ENCODE measurements around the gene PFKFB2. TPM values are rescaled to one million over a fixed set of nuclear protein-coding genes. Genes with fewer than 3 reads are reported as not detected.
A peak's percentile ranks its signal among the peaks of the same experiment; 100 is the strongest.

The PFKFB2 gene
- total and polyA plus RNA-seq, 2 of the 8 experiments (the other 6 are each of a cell fraction or from before 2014, with no cell fraction given) = 6.7 to 19.1 TPM

GRCh38 chr1:207077470-207078377 lies 24.6 kb downstream of the PFKFB2 start:
- no peak overlapping the region for H3K4ac ChIP-seq (replicated peaks; ENCODE audit: insufficient read length, low read depth, low read length)
- 50% methylated on average over 6 of the region's 6 CpGs; no CpG with 5 or more reads in 1 of the 2 experiments for WGBS, 2 experiments (ENCODE audit: extremely low coverage in 1 of 2, insufficient coverage in 1 of 2, insufficient read length in 1 of 2, insufficient replicate concordance in 2 of 2, low coverage in 1 of 2, low lambda C conversion rate in 2 of 2, missing lambda C conversion rate in 1 of 2)
- no peaks in the 10 kb centered on the region for H3K79me1 ChIP-seq (ENCODE audit: low read depth, low read length)
- no peak overlapping the region for H3K14ac ChIP-seq (ENCODE audit: insufficient read length)
- H3K4me1 ChIP-seq (replicated peaks in 1 of 4; ENCODE audit: control insufficient read depth in 3 of 4, insufficient read depth in 4 of 4, low read length in 3 of 4) = no peaks in the 10 kb centered on the region
- H3K4me2 ChIP-seq (ENCODE audit: insufficient read depth in 1 of 2, low read depth in 2 of 2, low read length in 2 of 2) = no peak overlapping the region
- no peak overlapping the region for H3K9ac ChIP-seq (replicated peaks in 1 of 4; ENCODE audit: extremely low read depth in 1 of 4, low read depth in 3 of 4, low read length in 3 of 4)
- TF ChIP-seq CEBPB (IDR thresholded peaks at IDR 0.05; ENCODE audit: low read depth, low read length) (peak; percentile 62; the same call in 1 of the 2 replicates), CTCF (IDR thresholded peaks at IDR 0.05; ENCODE audit: control extremely low read depth in 1 of 3, insufficient read depth in 1 of 3, low read depth in 1 of 3, low read length in 3 of 3) (peak; percentile 4 to 87 (median 77)), JUN (IDR thresholded peaks at IDR 0.05; ENCODE audit: low read depth, low read length) (no peak), RAD21 (IDR thresholded peaks at IDR 0.05 in 1 of 2, conservative IDR thresholded peaks at IDR 0.05 in 1 of 2; ENCODE audit: low read depth in 2 of 2, low read length in 2 of 2) (peak; percentile 86 to 89)
- no peak overlapping the region for H2BK120ac ChIP-seq (replicated peaks; ENCODE audit: low read depth, low read length)
- no peaks in the 10 kb centered on the region for H4K20me1 ChIP-seq (replicated peaks in 1 of 2; ENCODE audit: control insufficient read depth in 1 of 2, insufficient read depth in 2 of 2, low read length in 2 of 2)
- no peaks in the 10 kb centered on the region for H3K79me2 ChIP-seq (ENCODE audit: control insufficient read depth in 1 of 2, insufficient read depth in 2 of 2, low read length in 2 of 2)
- H4K8ac ChIP-seq (ENCODE audit: extremely low read depth, insufficient read depth, low read length) = no peak overlapping the region
- H4K5ac ChIP-seq (ENCODE audit: insufficient read length, low read depth, low read length) = no peak overlapping the region
- no peak overlapping the region for H2BK5ac ChIP-seq (ENCODE audit: low read depth, low read length)
- peak; percentile 97 for FAIRE-seq
- H3K4me3 ChIP-seq (ENCODE audit: extremely low read depth in 1 of 4, insufficient read depth in 2 of 4, low read depth in 3 of 4, low read length in 4 of 4) = no peak overlapping the region
- no peak overlapping the region for H2AK5ac ChIP-seq (ENCODE audit: low read depth, low read length)
- no peaks in the 10 kb centered on the region for H3K27me3 ChIP-seq (replicated peaks in 1 of 4; ENCODE audit: control insufficient read depth in 3 of 4, extremely low read depth in 1 of 4, insufficient read depth in 3 of 4, low read length in 3 of 4)
- H2AFZ ChIP-seq (ENCODE audit: low read length) = no peak overlapping the region
- CTCF ChIA-PET (ENCODE audit: partially characterized antibody) = interaction anchor here (0.6 to 2.6 kb wide), 19 partner anchors 8 to 595 kb away, joined by 3 to 12 read pairs (median 3); partner anchors contain the start of gene C4BPB
- H2BK15ac ChIP-seq (ENCODE audit: low read length) = no peak overlapping the region
- peak in 1 of 2 experiments; percentile 69 for DNase-seq (ENCODE audit: low read depth in 1 of 2, low spot score in 2 of 2)
- H3K23ac ChIP-seq (ENCODE audit: insufficient read length) = no peak overlapping the region
- H2BK20ac ChIP-seq (ENCODE audit: low read length) = no peak overlapping the region
- peaks cover 0 to 4% (median under 1%) of the 10 kb centered on the region in 4 experiments; a peak in 4 of 8 replicates for H3K36me3 ChIP-seq (ENCODE audit: control insufficient read depth in 2 of 4, insufficient read depth in 4 of 4, low read length in 3 of 4)
- no peaks in the 10 kb centered on the region for H3K9me3 ChIP-seq (ENCODE audit: insufficient read depth in 2 of 2, low read depth in 1 of 2, low read length in 1 of 2)
- no peak overlapping the region for H4K91ac ChIP-seq (replicated peaks; ENCODE audit: insufficient read length, low read length)
- H3K27ac ChIP-seq (ENCODE audit: low read depth, low read length) = no peak overlapping the region
- H3K56ac ChIP-seq (replicated peaks; ENCODE audit: insufficient read length, low read depth, low read length) = no peak overlapping the region
- no peaks in the 10 kb centered on the region for H3K23me2 ChIP-seq (ENCODE audit: low read depth, low read length)
- H3K18ac ChIP-seq (ENCODE audit: extremely low read depth, low read length) = no peak overlapping the region
- POLR2A ChIA-PET (ENCODE audit: partially characterized antibody) = interaction anchor here (1.0 kb wide), 1 partner anchor 69 kb away, joined by 3 read pairs; no protein-coding TSS in a partner anchor
- no peak overlapping the region for H2BK12ac ChIP-seq (ENCODE audit: low read depth, low read length)

Data from H1 (cell line).